Left ventricle myocardium inferior (tissue), 1 donor: ENCODE measurements around the gene ATAD3A. TPM values are rescaled to one million over a fixed set of nuclear protein-coding genes. Genes with fewer than 3 reads are reported as not detected.
"Not testable (repeated sequence)": the region's sequence is repeated elsewhere in the genome, so short reads cannot be mapped to it uniquely, and the experiment has no call there.

Experiments
- DNase-seq: peaks from one replicate; pipeline ENCODE4 v3.0.0-alpha.2; 2020
- H3K27ac ChIP-seq: fragments of 200-600 bp; replicated peaks from 2 replicates; pipeline ENCODE4 v1.8.0; 2021
- H3K27me3 ChIP-seq: fragments of 200-600 bp; 2 replicates; pipeline ENCODE4 v1.8.0; 2021; ENCODE audit warnings: low read depth
- H3K36me3 ChIP-seq: fragments of 200-600 bp; 2 replicates; pipeline ENCODE4 v1.8.0; 2021
- H3K4me1 ChIP-seq: fragments of 200-600 bp; 2 replicates; pipeline ENCODE4 v1.8.0; 2021
- H3K4me3 ChIP-seq: fragments of 200-600 bp; 2 replicates; pipeline ENCODE4 v1.8.0; 2021; ENCODE audit warnings: mild to moderate bottlenecking, moderate library complexity
- H3K9me3 ChIP-seq: fragments of 200-600 bp; replicated peaks from 2 replicates; pipeline ENCODE4 v1.8.0; 2021
- CTCF ChIP-seq: fragments of 200-600 bp; IDR thresholded peaks from 2 replicates; pipeline ENCODE4 v1.8.0; 2021; ENCODE audit warnings: antibody characterized with exemption, mild to moderate bottlenecking, borderline replicate concordance
- intact Hi-C: fragments of 100-400 bp; cut with micrococcal nuclease; formaldehyde crosslinking; loops from one replicate; pipeline ENCODE4 v1.11.0; 2022
- total RNA-seq: library from RNA; stranded (reverse); fragmentation: NEBNext Ultra II Directional; extraction: Animal tissue kit (Norgen Biotek cat#: 25700); gene quantifications from one replicate; pipeline ENCODE4 v1.2.1, GENCODE V29; 2021
- donor health status: DM: no; HTN: yes; CAD: no; lungs with severe emphysema.

ATAD3A gene
- total RNA-seq, 1 donor from 2014 or later = 19.4 TPM

- Histone ChIP-seq H3K27me3 (no peaks in the 10 kb centered on the region), H3K27ac (peak within 1 kb of the TSS; percentile 89), H3K4me3 (peak within 1 kb of the TSS; percentile 75), H3K9me3 (no peaks in the 10 kb centered on the region), H3K36me3 (peaks cover 1% of the 10 kb centered on the region), H3K4me1 (peaks cover 33% of the 10 kb centered on the region)
- no peak for TF ChIP-seq CTCF
- intact Hi-C loops = no loop called here
- peak; percentile 96 for DNase-seq
Observed at GRCh38 chr1:1471389-1472052, 40.4 kb upstream of the ATAD3A start, which contains the start of gene ATAD3B. Gene ATAD3B (plus strand): TSS chr1:1471765. CDS start chr1:1471885, 120 bp downstream.

GRCh38 chr1:1472053-1472876, 39.7 kb upstream of the ATAD3A start:
- DNase-seq, H3K36me3 ChIP-seq, intact Hi-C loops, H3K9me3 ChIP-seq, H3K27me3 ChIP-seq: not testable (repeated sequence)
- H3K4me3 ChIP-seq = peak overlapping the region; percentile 75
- peak overlapping the region; percentile 89 for H3K27ac ChIP-seq
- peaks cover 33% of the 10 kb centered on the region for H3K4me1 ChIP-seq

DNA sequence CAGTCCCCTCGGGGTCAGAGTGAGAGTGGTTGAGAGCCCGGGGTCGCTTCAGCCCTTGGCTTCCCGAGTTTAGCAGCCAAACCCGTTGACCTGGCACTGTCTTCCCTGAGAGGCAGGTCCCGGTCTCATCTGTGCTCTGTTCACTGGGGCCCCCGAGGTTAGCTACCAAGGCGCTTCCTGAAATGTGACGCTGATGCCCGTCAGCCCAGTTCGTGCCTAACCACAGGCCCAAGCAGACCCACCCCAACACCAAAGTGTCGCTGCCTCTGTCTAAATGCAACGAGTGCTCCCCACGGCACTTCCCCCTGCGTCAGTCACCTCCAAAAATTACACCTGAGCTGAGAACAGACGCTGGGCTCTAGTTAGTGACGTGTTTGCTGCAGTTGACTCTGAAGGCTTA, 36.0 kb upstream of the ATAD3A start:
- H3K4me3 ChIP-seq, H3K27me3 ChIP-seq, intact Hi-C loops, H3K9me3 ChIP-seq, H3K27ac ChIP-seq, DNase-seq: not testable (repeated sequence)
- Histone ChIP-seq H3K4me1 (peaks cover 27% of the 10 kb centered on the region), H3K36me3 (peaks cover 36% of the 10 kb centered on the region)

DNA sequence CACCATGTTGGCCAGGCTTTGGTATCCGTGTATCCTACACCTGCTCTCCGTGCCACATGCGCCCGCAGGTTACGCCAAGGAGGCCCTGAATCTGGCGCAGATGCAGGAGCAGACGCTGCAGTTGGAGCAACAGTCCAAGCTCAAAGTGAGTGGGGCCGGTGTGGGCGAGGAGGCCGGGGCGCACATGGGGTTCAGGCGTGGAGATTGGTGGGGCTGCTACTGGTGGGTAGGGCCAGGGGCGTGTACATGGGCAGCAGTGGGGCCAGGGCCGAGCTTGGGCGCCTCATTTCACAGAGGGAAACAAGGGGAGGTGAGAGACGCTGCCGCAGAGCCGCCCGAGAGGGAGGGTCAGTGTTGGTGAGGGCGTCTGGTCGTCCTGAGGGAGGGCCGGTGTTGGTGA, 34.8 kb upstream of the ATAD3A start:
- intact Hi-C loops = no loop called here
- DNase-seq = no peak
- Histone ChIP-seq H3K4me1 (peaks cover 20% of the 10 kb centered on the region), H3K36me3 (peaks cover 42% of the 10 kb centered on the region), H3K4me3 (no peak overlapping the region), H3K27ac (no peak overlapping the region), H3K9me3 (no peaks in the 10 kb centered on the region), H3K27me3 (no peaks in the 10 kb centered on the region)
- no peak for TF ChIP-seq CTCF

- H3K27ac ChIP-seq = no peak overlapping the region
- H3K27me3 ChIP-seq = no peaks in the 10 kb centered on the region
- intact Hi-C loops = no loop called here
- no peaks in the 10 kb centered on the region for H3K4me1 ChIP-seq
- peaks cover 66% of the 10 kb centered on the region for H3K36me3 ChIP-seq
- no peak overlapping the region for H3K4me3 ChIP-seq
- TF ChIP-seq CTCF = no peak
- no peak for DNase-seq
- H3K9me3 ChIP-seq = no peaks in the 10 kb centered on the region
Observed at GRCh38 chr1:1479547-1480487, 32.1 kb upstream of the ATAD3A start.

- H3K27ac ChIP-seq, H3K4me1 ChIP-seq, H3K9me3 ChIP-seq, intact Hi-C loops, DNase-seq, H3K27me3 ChIP-seq, H3K4me3 ChIP-seq: not testable (repeated sequence)
- peaks cover 72% of the 10 kb centered on the region for H3K36me3 ChIP-seq
Observed at GRCh38 chr1:1480488-1480867, 31.5 kb upstream of the ATAD3A start.

GRCh38 chr1:1481811-1482210, 30.2 kb upstream of the ATAD3A start:
- H3K27me3 ChIP-seq, H3K9me3 ChIP-seq, H3K27ac ChIP-seq, intact Hi-C loops, H3K4me1 ChIP-seq, H3K4me3 ChIP-seq, DNase-seq: not testable (repeated sequence)
- peaks cover 77% of the 10 kb centered on the region for H3K36me3 ChIP-seq
